NCI-H510A treated with DMSO at 0.1 percent for 48 hours (cell line): ENCODE measurements around the gene FBXO38.

Experiments used
- DNase-seq: peaks from one replicate; lab custom pipeline; 2025; lab: John Stamatoyannopoulos, UW

Gene FBXO38

GRCh38 chr5:148477429-148477828, 93.7 kb downstream of the FBXO38 start:
- no peak for DNase-seq

- no peak for DNase-seq
These were observed 98.4 kb downstream of the FBXO38 start for GRCh38 chr5:148482196-148482595.

- no peak for DNase-seq
These were observed 99.1 kb downstream of the FBXO38 start for GRCh38 chr5:148482697-148483462.

- DNase-seq = no peak
These were observed 100.0 kb downstream of the FBXO38 start for GRCh38 chr5:148483750-148484149.

GRCh38 chr5:148484651-148485050, 100.9 kb downstream of the FBXO38 start:
- no peak for DNase-seq

- no peak for DNase-seq
These were observed 102.7 kb downstream of the FBXO38 start for GRCh38 chr5:148486456-148486855.

- DNase-seq = no peak
These were observed 105.0 kb downstream of the FBXO38 start for GRCh38 chr5:148488757-148489156.

- no peak for DNase-seq
These were observed 107.4 kb downstream of the FBXO38 start for GRCh38 chr5:148491015-148491792.

- DNase-seq = no peak
These were observed 108.0 kb downstream of the FBXO38 start for GRCh38 chr5:148491793-148492184.

GRCh38 chr5:148492351-148492750, 108.6 kb downstream of the FBXO38 start:
- no peak for DNase-seq
